ENCODE data around the gene NUP62CL.

DNA sequence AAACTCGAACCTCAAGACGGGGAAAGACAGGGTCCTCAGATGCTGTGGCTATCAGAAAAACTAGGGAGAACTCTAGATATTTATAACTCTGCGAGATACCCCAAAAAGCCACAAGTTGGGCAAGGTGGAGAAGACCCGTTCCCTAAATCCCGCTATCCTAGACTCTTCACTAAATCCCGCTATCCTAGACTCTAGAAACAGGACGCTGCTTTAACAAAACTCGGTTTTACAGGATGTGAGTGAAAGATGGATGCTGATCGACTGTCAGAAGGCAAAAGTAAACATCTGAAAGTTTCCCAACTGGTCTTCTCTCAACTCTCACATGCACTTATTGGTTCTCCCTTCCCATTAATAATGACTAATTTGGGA lies 448 bp upstream of the NUP62CL start:
- no peak for TF ChIP-seq POLR2A (IDR thresholded peaks at IDR 0.05; ENCODE audit: borderline replicate concordance, extremely low read depth, insufficient read depth, insufficient read length)
- TF ChIP-seq, protein P1, sequence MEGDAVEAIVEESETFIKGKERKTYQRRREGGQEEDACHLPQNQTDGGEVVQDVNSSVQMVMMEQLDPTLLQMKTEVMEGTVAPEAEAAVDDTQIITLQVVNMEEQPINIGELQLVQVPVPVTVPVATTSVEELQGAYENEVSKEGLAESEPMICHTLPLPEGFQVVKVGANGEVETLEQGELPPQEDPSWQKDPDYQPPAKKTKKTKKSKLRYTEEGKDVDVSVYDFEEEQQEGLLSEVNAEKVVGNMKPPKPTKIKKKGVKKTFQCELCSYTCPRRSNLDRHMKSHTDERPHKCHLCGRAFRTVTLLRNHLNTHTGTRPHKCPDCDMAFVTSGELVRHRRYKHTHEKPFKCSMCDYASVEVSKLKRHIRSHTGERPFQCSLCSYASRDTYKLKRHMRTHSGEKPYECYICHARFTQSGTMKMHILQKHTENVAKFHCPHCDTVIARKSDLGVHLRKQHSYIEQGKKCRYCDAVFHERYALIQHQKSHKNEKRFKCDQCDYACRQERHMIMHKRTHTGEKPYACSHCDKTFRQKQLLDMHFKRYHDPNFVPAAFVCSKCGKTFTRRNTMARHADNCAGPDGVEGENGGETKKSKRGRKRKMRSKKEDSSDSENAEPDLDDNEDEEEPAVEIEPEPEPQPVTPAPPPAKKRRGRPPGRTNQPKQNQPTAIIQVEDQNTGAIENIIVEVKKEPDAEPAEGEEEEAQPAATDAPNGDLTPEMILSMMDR (IDR thresholded peaks at IDR 0.05 in 2 of 3, conservative IDR thresholded peaks at IDR 0.05 in 1 of 3; ENCODE audit: borderline replicate concordance in 1 of 3, insufficient read depth in 1 of 3, low read depth in 2 of 3, low read length in 2 of 3) = no peak
- TF ChIP-seq EZH2 (IDR thresholded peaks at IDR 0.05) = no peak
- no peak for TF ChIP-seq FOSL1 (IDR thresholded peaks at IDR 0.05; ENCODE audit: low read depth)
- TF ChIP-seq CEBPB (IDR thresholded peaks at IDR 0.05; ENCODE audit: low read depth) = no peak
- TF ChIP-seq JUND (IDR thresholded peaks at IDR 0.05) = no peak
- no peak for TF ChIP-seq EGR1 (IDR thresholded peaks at IDR 0.05; ENCODE audit: low read depth)
- no peak for TF ChIP-seq RAD21 (IDR thresholded peaks at IDR 0.05; ENCODE audit: low read depth)
- TF ChIP-seq, protein P2, sequence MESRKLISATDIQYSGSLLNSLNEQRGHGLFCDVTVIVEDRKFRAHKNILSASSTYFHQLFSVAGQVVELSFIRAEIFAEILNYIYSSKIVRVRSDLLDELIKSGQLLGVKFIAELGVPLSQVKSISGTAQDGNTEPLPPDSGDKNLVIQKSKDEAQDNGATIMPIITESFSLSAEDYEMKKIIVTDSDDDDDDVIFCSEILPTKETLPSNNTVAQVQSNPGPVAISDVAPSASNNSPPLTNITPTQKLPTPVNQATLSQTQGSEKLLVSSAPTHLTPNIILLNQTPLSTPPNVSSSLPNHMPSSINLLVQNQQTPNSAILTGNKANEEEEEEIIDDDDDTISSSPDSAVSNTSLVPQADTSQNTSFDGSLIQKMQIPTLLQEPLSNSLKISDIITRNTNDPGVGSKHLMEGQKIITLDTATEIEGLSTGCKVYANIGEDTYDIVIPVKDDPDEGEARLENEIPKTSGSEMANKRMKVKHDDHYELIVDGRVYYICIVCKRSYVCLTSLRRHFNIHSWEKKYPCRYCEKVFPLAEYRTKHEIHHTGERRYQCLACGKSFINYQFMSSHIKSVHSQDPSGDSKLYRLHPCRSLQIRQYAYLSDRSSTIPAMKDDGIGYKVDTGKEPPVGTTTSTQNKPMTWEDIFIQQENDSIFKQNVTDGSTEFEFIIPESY (IDR thresholded peaks at IDR 0.05; ENCODE audit: extremely low read depth, insufficient replicate concordance, low read length) = no peak
- TF ChIP-seq POLR2AphosphoS5 (IDR thresholded peaks at IDR 0.05; ENCODE audit: low read depth, low read length) = no peak
- TF ChIP-seq, protein P3, sequence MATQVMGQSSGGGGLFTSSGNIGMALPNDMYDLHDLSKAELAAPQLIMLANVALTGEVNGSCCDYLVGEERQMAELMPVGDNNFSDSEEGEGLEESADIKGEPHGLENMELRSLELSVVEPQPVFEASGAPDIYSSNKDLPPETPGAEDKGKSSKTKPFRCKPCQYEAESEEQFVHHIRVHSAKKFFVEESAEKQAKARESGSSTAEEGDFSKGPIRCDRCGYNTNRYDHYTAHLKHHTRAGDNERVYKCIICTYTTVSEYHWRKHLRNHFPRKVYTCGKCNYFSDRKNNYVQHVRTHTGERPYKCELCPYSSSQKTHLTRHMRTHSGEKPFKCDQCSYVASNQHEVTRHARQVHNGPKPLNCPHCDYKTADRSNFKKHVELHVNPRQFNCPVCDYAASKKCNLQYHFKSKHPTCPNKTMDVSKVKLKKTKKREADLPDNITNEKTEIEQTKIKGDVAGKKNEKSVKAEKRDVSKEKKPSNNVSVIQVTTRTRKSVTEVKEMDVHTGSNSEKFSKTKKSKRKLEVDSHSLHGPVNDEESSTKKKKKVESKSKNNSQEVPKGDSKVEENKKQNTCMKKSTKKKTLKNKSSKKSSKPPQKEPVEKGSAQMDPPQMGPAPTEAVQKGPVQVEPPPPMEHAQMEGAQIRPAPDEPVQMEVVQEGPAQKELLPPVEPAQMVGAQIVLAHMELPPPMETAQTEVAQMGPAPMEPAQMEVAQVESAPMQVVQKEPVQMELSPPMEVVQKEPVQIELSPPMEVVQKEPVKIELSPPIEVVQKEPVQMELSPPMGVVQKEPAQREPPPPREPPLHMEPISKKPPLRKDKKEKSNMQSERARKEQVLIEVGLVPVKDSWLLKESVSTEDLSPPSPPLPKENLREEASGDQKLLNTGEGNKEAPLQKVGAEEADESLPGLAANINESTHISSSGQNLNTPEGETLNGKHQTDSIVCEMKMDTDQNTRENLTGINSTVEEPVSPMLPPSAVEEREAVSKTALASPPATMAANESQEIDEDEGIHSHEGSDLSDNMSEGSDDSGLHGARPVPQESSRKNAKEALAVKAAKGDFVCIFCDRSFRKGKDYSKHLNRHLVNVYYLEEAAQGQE (IDR thresholded peaks at IDR 0.05; ENCODE audit: low read depth) = no peak
- no peak for TF ChIP-seq CBX3 (IDR thresholded peaks at IDR 0.05; ENCODE audit: low read depth)
- TF ChIP-seq EZH2phosphoT487 (IDR thresholded peaks at IDR 0.05; ENCODE audit: borderline replicate concordance) = no peak
- no peak for TF ChIP-seq SRF (IDR thresholded peaks at IDR 0.05; ENCODE audit: low read depth)

Measured in HCT116 (cell line).